Mesenchymal stem cell (in vitro differentiated cells and primary cell): Measurements from ENCODE around the gene HCRTR1.

Experiments
- DNase-seq: peaks from one replicate; pipeline ENCODE4 v3.0.0-alpha.2; 2013
- H2AFZ ChIP-seq: one replicate; pipeline ENCODE4 v1.6.1; 2013; ENCODE audit warnings: low read depth, mild to moderate bottlenecking, control low read depth, inconsistent platforms, low read length, moderate library complexity
- H2AK5ac ChIP-seq: 2 replicates; pipeline ENCODE4 v1.6.1; 2013; ENCODE audit warnings: low read length, moderate library complexity, mild to moderate bottlenecking, inconsistent platforms; ENCODE audit not compliant: severe bottlenecking
- H2BK120ac ChIP-seq: one replicate; pipeline ENCODE4 v1.6.1; 2013; ENCODE audit warnings: low read depth, mild to moderate bottlenecking, inconsistent platforms, low read length, moderate library complexity
- H2BK12ac ChIP-seq, 2 experiments: one replicate each; pipeline ENCODE4 v1.6.1; 2013; ENCODE audit warnings: inconsistent platforms in 2 of 2, low read length in 2 of 2, mild to moderate bottlenecking in 2 of 2, moderate library complexity in 2 of 2, control low read depth in 1 of 2
- H2BK15ac ChIP-seq: one replicate; pipeline ENCODE4 v1.6.1; 2013; ENCODE audit warnings: mild to moderate bottlenecking, low read depth, inconsistent platforms; ENCODE audit not compliant: poor library complexity, severe bottlenecking
- H2BK5ac ChIP-seq: 2 replicates; pipeline ENCODE4 v1.6.1; 2013; ENCODE audit warnings: low read depth, mild to moderate bottlenecking, low read length, control low read depth, inconsistent platforms; ENCODE audit not compliant: poor library complexity, severe bottlenecking
- H3K14ac ChIP-seq, 2 experiments: one replicate each; pipeline ENCODE4 v1.6.1; 2013; ENCODE audit warnings: inconsistent platforms in 2 of 2, low read length in 2 of 2, control low read depth in 1 of 2, mild to moderate bottlenecking in 1 of 2, moderate library complexity in 1 of 2
- H3K18ac ChIP-seq, 2 experiments: one replicate each; pipeline ENCODE4 v1.6.1; 2013; ENCODE audit warnings: inconsistent platforms in 2 of 2, low read length in 2 of 2, control low read depth in 1 of 2, low read depth in 1 of 2, mild to moderate bottlenecking in 1 of 2
- H3K23ac ChIP-seq, 2 experiments: one replicate each; pipeline ENCODE4 v1.6.1; 2013; ENCODE audit warnings: inconsistent platforms in 2 of 2, low read length in 2 of 2, mild to moderate bottlenecking in 2 of 2, moderate library complexity in 2 of 2, control low read depth in 1 of 2
- H3K27ac ChIP-seq: 2 replicates; pipeline ENCODE4 v1.5.1; 2013; ENCODE audit warnings: mild to moderate bottlenecking, moderate library complexity, low read length, control low read depth, inconsistent platforms; ENCODE audit not compliant: poor library complexity, severe bottlenecking
- H3K27me3 ChIP-seq, 2 experiments: 2 replicates each; pipeline versions ENCODE4 v1.6.1 to v1.7.0; 2013; ENCODE audit warnings: low read length in 2 of 2, mild to moderate bottlenecking in 2 of 2, moderate library complexity in 2 of 2, control low read depth in 1 of 2, inconsistent platforms in 1 of 2; ENCODE audit not compliant: control insufficient read depth in 1 of 2, insufficient read depth in 1 of 2
- H3K36me3 ChIP-seq, 2 experiments: 2 replicates each; pipeline versions ENCODE4 v1.6.1 to v1.7.0; 2013; ENCODE audit warnings: low read length in 2 of 2, control low read depth in 1 of 2, inconsistent platforms in 1 of 2, low read depth in 1 of 2, mild to moderate bottlenecking in 1 of 2; ENCODE audit not compliant: insufficient read depth in 2 of 2, control insufficient read depth in 1 of 2
- H3K4ac ChIP-seq, 2 experiments: one replicate each; pipeline ENCODE4 v1.6.1; 2013; ENCODE audit warnings: inconsistent platforms in 2 of 2, low read length in 2 of 2, mild to moderate bottlenecking in 2 of 2, moderate library complexity in 2 of 2, control low read depth in 1 of 2, low read depth in 1 of 2
- H3K4me1 ChIP-seq: 2 replicates; pipeline ENCODE4 v1.6.1; 2013; ENCODE audit warnings: low read depth, low read length, control low read depth; ENCODE audit not compliant: control insufficient read depth, insufficient read depth
- H3K4me2 ChIP-seq: 2 replicates; pipeline ENCODE4 v1.6.1; 2013; ENCODE audit warnings: low read length, mild to moderate bottlenecking, inconsistent platforms; ENCODE audit not compliant: poor library complexity, severe bottlenecking
- H3K4me3 ChIP-seq, 2 experiments: 2 replicates each; pipeline versions ENCODE4 v1.5.1 to v1.7.0; 2013; ENCODE audit warnings: low read length in 2 of 2, mild to moderate bottlenecking in 2 of 2, control low read depth in 1 of 2, low read depth in 1 of 2; ENCODE audit not compliant: insufficient read depth in 1 of 2
- H3K79me1 ChIP-seq: replicated peaks from 2 replicates; pipeline ENCODE4 v1.6.1; 2013; ENCODE audit warnings: mild to moderate bottlenecking, control low read depth, low read length, inconsistent platforms; ENCODE audit not compliant: poor library complexity, severe bottlenecking
- H3K9ac ChIP-seq: 2 replicates; pipeline ENCODE4 v1.7.0; 2013; ENCODE audit warnings: mild to moderate bottlenecking, low read length, moderate library complexity
- H3K9me3 ChIP-seq: 2 replicates; pipeline ENCODE4 v1.7.0; 2013; ENCODE audit warnings: mild to moderate bottlenecking, low read length; ENCODE audit not compliant: control insufficient read depth
- H4K8ac ChIP-seq: one replicate; pipeline ENCODE4 v1.6.1; 2013; ENCODE audit warnings: inconsistent platforms, mild to moderate bottlenecking, low read length, moderate library complexity
- H4K91ac ChIP-seq: one replicate; pipeline ENCODE4 v1.6.1; 2013; ENCODE audit warnings: mild to moderate bottlenecking, low read length, inconsistent platforms
- WGBS: methylation state at CpG from one replicate; pipeline ENCODE4 v1.1.7; 2013; ENCODE audit warnings: mixed read lengths; 5-methylcytosine and 5-hydroxymethylcytosine counted together

Gene HCRTR1

GRCh38 chr1:31653717-31654473 is 36.4 kb downstream of the HCRTR1 start:
- Histone ChIP-seq H2AK5ac (no peak overlapping the region), H3K36me3 (peaks cover 41 to 77% of the 10 kb centered on the region in 2 experiments), H2BK120ac (no peak overlapping the region), H4K8ac (no peak overlapping the region), H3K23ac (no peak overlapping the region), H4K91ac (no peak overlapping the region), H2BK15ac (no peak overlapping the region), H2BK12ac (no peak overlapping the region), H3K14ac (no peak overlapping the region), H3K9me3 (no peaks in the 10 kb centered on the region), H3K18ac (no peak overlapping the region), H3K79me1 (no peaks in the 10 kb centered on the region), H3K27ac (no peak overlapping the region), H3K4me3 (no peak overlapping the region), H3K9ac (no peak overlapping the region), H2BK5ac (no peak overlapping the region), H3K4me2 (no peak overlapping the region), H3K4ac (no peak overlapping the region), H2AFZ (no peak overlapping the region), H3K27me3 (no peaks in the 10 kb centered on the region), H3K4me1 (peaks cover 5% of the 10 kb centered on the region)
- DNase-seq = no peak
- whole genome bisulfite sequencing = 91% methylated on average over 12 of the region's 12 CpGs

- no peak for DNase-seq
- no peak overlapping the region for H2BK5ac ChIP-seq
- no peak overlapping the region for H3K14ac ChIP-seq
- no peaks in the 10 kb centered on the region for H3K27me3 ChIP-seq
- no peak overlapping the region for H4K91ac ChIP-seq
- no peak overlapping the region for H3K9ac ChIP-seq
- no peak overlapping the region for H2AFZ ChIP-seq
- WGBS = 89% methylated on average over 5 of the region's 5 CpGs
- H4K8ac ChIP-seq = no peak overlapping the region
- peaks cover 41 to 79% of the 10 kb centered on the region in 2 experiments for H3K36me3 ChIP-seq
- H3K18ac ChIP-seq = no peak overlapping the region
- no peaks in the 10 kb centered on the region for H3K79me1 ChIP-seq
- H3K4me1 ChIP-seq = peaks cover 9% of the 10 kb centered on the region
- no peak overlapping the region for H3K4me2 ChIP-seq
- no peak overlapping the region for H2AK5ac ChIP-seq
- H3K9me3 ChIP-seq = no peaks in the 10 kb centered on the region
- H2BK12ac ChIP-seq = no peak overlapping the region
- H2BK15ac ChIP-seq = no peak overlapping the region
- no peak overlapping the region for H2BK120ac ChIP-seq
- H3K23ac ChIP-seq = no peak overlapping the region
- no peak overlapping the region for H3K27ac ChIP-seq
- no peak overlapping the region for H3K4me3 ChIP-seq
- no peak overlapping the region for H3K4ac ChIP-seq
These were observed 36.9 kb downstream of the HCRTR1 start for GRCh38 chr1:31654474-31654776.

GRCh38 chr1:31655104-31655503 is 37.6 kb downstream of the HCRTR1 start:
- peaks cover 9% of the 10 kb centered on the region for H3K4me1 ChIP-seq
- H3K27me3 ChIP-seq = no peaks in the 10 kb centered on the region
- peaks cover 41 to 83% of the 10 kb centered on the region in 2 experiments for H3K36me3 ChIP-seq
- no peak overlapping the region for H3K4me3 ChIP-seq
- H3K4me2 ChIP-seq = no peak overlapping the region
- H3K27ac ChIP-seq = no peak overlapping the region
- 95% methylated on average over 6 of the region's 6 CpGs for WGBS
- H3K9me3 ChIP-seq = no peaks in the 10 kb centered on the region
- no peak for DNase-seq
- no peak overlapping the region for H2BK12ac ChIP-seq
- H4K91ac ChIP-seq = no peak overlapping the region
- H2BK5ac ChIP-seq = no peak overlapping the region
- H2BK120ac ChIP-seq = no peak overlapping the region
- no peak overlapping the region for H3K14ac ChIP-seq
- no peak overlapping the region for H2BK15ac ChIP-seq
- no peak overlapping the region for H4K8ac ChIP-seq
- H3K4ac ChIP-seq = no peak overlapping the region
- H3K18ac ChIP-seq = no peak overlapping the region
- no peak overlapping the region for H2AK5ac ChIP-seq
- no peak overlapping the region for H3K23ac ChIP-seq
- no peak overlapping the region for H3K9ac ChIP-seq
- no peaks in the 10 kb centered on the region for H3K79me1 ChIP-seq
- H2AFZ ChIP-seq = no peak overlapping the region

- no peaks in the 10 kb centered on the region for H3K79me1 ChIP-seq
- H3K4me1 ChIP-seq = peaks cover 9% of the 10 kb centered on the region
- no peak for DNase-seq
- H4K91ac ChIP-seq = no peak overlapping the region
- H3K4me3 ChIP-seq = no peak overlapping the region
- no peak overlapping the region for H3K9ac ChIP-seq
- H3K4ac ChIP-seq = no peak overlapping the region
- H2AFZ ChIP-seq = no peak overlapping the region
- H2BK120ac ChIP-seq = no peak overlapping the region
- no peak overlapping the region for H2BK5ac ChIP-seq
- no peaks in the 10 kb centered on the region for H3K9me3 ChIP-seq
- peaks cover 44 to 88% of the 10 kb centered on the region in 2 experiments for H3K36me3 ChIP-seq
- no peak overlapping the region for H4K8ac ChIP-seq
- no peak overlapping the region for H2BK15ac ChIP-seq
- no peaks in the 10 kb centered on the region for H3K27me3 ChIP-seq
- no peak overlapping the region for H3K27ac ChIP-seq
- no peak overlapping the region for H3K4me2 ChIP-seq
- WGBS = 91% methylated on average over 2 of the region's 4 CpGs
- no peak overlapping the region for H2BK12ac ChIP-seq
- no peak overlapping the region for H2AK5ac ChIP-seq
- H3K23ac ChIP-seq = no peak overlapping the region
- H3K14ac ChIP-seq = no peak overlapping the region
- no peak overlapping the region for H3K18ac ChIP-seq
These were observed 38.3 kb downstream of the HCRTR1 start for GRCh38 chr1:31655756-31656155.
